ENCODE results near the gene PEX5L.
"Not testable (repeated sequence)": the region's sequence is repeated elsewhere in the genome, so short reads cannot be mapped to it uniquely, and the experiment has no call there.

Gene PEX5L

GRCh38 chr3:179829401-179829800 lies 207.3 kb downstream of the PEX5L start:
- no peak for DNase-seq

- no peak for DNase-seq
These were observed 208.0 kb downstream of the PEX5L start for GRCh38 chr3:179828738-179829137.

GRCh38 chr3:179826247-179826637 lies 210.5 kb downstream of the PEX5L start:
- DNase-seq, result no peak

GRCh38 chr3:179825527-179826246 lies 211.1 kb downstream of the PEX5L start:
- DNase-seq, result no peak

- DNase-seq, result no peak
These were observed 214.4 kb downstream of the PEX5L start for GRCh38 chr3:179822296-179822695.

- DNase-seq, result no peak
These were observed 217.4 kb downstream of the PEX5L start for GRCh38 chr3:179819379-179819778.

- no peak for DNase-seq
These were observed 224.7 kb downstream of the PEX5L start for GRCh38 chr3:179812096-179812382.

- peak; percentile 76 for DNase-seq
These were observed 225.2 kb downstream of the PEX5L start for GRCh38 chr3:179811321-179812095.

- DNase-seq, result no peak
These were observed 227.1 kb downstream of the PEX5L start for GRCh38 chr3:179809639-179810038.

GRCh38 chr3:179807588-179807987 lies 229.1 kb downstream of the PEX5L start:
- no peak for DNase-seq

GRCh38 chr3:179806177-179806576 lies 230.6 kb downstream of the PEX5L start:
- no peak for DNase-seq

GRCh38 chr3:179801856-179802255 lies 234.9 kb downstream of the PEX5L start:
- no peak for DNase-seq

- no peak for DNase-seq
These were observed 235.5 kb downstream of the PEX5L start for GRCh38 chr3:179801263-179801662.

GRCh38 chr3:179797192-179797591 lies 239.5 kb downstream of the PEX5L start:
- DNase-seq, result no peak

GRCh38 chr3:179796421-179796820 lies 240.3 kb downstream of the PEX5L start:
- DNase-seq, result no peak

GRCh38 chr3:179794355-179794754 lies 242.4 kb downstream of the PEX5L start:
- no peak for DNase-seq

- DNase-seq, result no peak
These were observed 244.9 kb downstream of the PEX5L start for GRCh38 chr3:179791793-179792192.

- DNase-seq, result no peak
These were observed 247.7 kb downstream of the PEX5L start for GRCh38 chr3:179788996-179789395.

GRCh38 chr3:179782841-179783240 lies 253.9 kb downstream of the PEX5L start:
- DNase-seq, result not testable (repeated sequence)

- no peak for DNase-seq
These were observed 261.2 kb downstream of the PEX5L start for GRCh38 chr3:179775416-179776122.

GRCh38 chr3:179772297-179772696 lies 264.4 kb downstream of the PEX5L start:
- DNase-seq, result no peak

- no peak for DNase-seq
These were observed 264.9 kb downstream of the PEX5L start for GRCh38 chr3:179771797-179772196.

GRCh38 chr3:179769411-179770247 lies 267.1 kb downstream of the PEX5L start:
- DNase-seq, result no peak

Data from midbrain (tissue), 1 donor.